Measurements from ENCODE around the gene COQ2. TPM values are rescaled to one million over a fixed set of nuclear protein-coding genes. Genes with fewer than 3 reads are reported as not detected.
"Not testable (repeated sequence)": the region's sequence is repeated elsewhere in the genome, so short reads cannot be mapped to it uniquely, and the experiment has no call there.

The COQ2 gene
- total RNA-seq, 1 donor: 14.1 TPM

GRCh38 chr4:83297548-83298260 is 13.1 kb upstream of the COQ2 start:
- DNase-seq (ENCODE audit: insufficient read length, low spot score, missing footprints): no peak
- Histone ChIP-seq H4K20me1 (ENCODE audit: insufficient read depth, low read length) (no peaks in the 10 kb centered on the region), H3K4me1 (ENCODE audit: insufficient read depth, low read length) (no peaks in the 10 kb centered on the region), H3K27ac (ENCODE audit: low read depth, low read length) (no peak overlapping the region), H2AFZ (ENCODE audit: low read length) (no peak overlapping the region), H3K4me3 (ENCODE audit: insufficient read depth, low read length) (no peak overlapping the region), H3K4me2 (ENCODE audit: insufficient read depth, low read length) (no peak overlapping the region), H3K36me3 (ENCODE audit: insufficient read depth, low read length) (no peaks in the 10 kb centered on the region), H3K79me2 (ENCODE audit: insufficient read depth, low read length) (no peaks in the 10 kb centered on the region), H3K9me3 (ENCODE audit: low read depth, low read length) (no peaks in the 10 kb centered on the region), H3K27me3 (ENCODE audit: insufficient read depth, low read length) (peaks cover 2% of the 10 kb centered on the region)
- no peak for TF ChIP-seq CTCF (IDR thresholded peaks at IDR 0.05; ENCODE audit: extremely low read depth, low read depth, low read length)

- no peaks in the 10 kb centered on the region for H3K4me1 ChIP-seq (ENCODE audit: insufficient read depth, low read length)
- no peaks in the 10 kb centered on the region for H4K20me1 ChIP-seq (ENCODE audit: insufficient read depth, low read length)
- H2AFZ ChIP-seq (ENCODE audit: low read length): peak overlapping the region; percentile 59
- H3K4me2 ChIP-seq (ENCODE audit: insufficient read depth, low read length): no peak overlapping the region
- no peak overlapping the region for H3K4me3 ChIP-seq (ENCODE audit: insufficient read depth, low read length)
- no peaks in the 10 kb centered on the region for H3K36me3 ChIP-seq (ENCODE audit: insufficient read depth, low read length)
- H3K27me3 ChIP-seq (ENCODE audit: insufficient read depth, low read length): peaks cover 2% of the 10 kb centered on the region
- H3K79me2 ChIP-seq (ENCODE audit: insufficient read depth, low read length): no peaks in the 10 kb centered on the region
- H3K27ac ChIP-seq (ENCODE audit: low read depth, low read length): no peak overlapping the region
- H3K9me3 ChIP-seq (ENCODE audit: low read depth, low read length): no peaks in the 10 kb centered on the region
- no peak for DNase-seq (ENCODE audit: insufficient read length, low spot score, missing footprints)
- TF ChIP-seq CTCF (IDR thresholded peaks at IDR 0.05; ENCODE audit: extremely low read depth, low read depth, low read length): no peak
Measured at GRCh38 chr4:83293305-83294046, 8.9 kb upstream of the COQ2 start.

GRCh38 chr4:83290059-83290774 is 5.6 kb upstream of the COQ2 start:
- H3K4me2 ChIP-seq (ENCODE audit: insufficient read depth, low read length); H2AFZ ChIP-seq (ENCODE audit: low read length); H3K4me3 ChIP-seq (ENCODE audit: insufficient read depth, low read length); H3K4me1 ChIP-seq (ENCODE audit: insufficient read depth, low read length); H3K27ac ChIP-seq (ENCODE audit: low read depth, low read length); H3K36me3 ChIP-seq (ENCODE audit: insufficient read depth, low read length); DNase-seq (ENCODE audit: insufficient read length, low spot score, missing footprints); H3K27me3 ChIP-seq (ENCODE audit: insufficient read depth, low read length); H4K20me1 ChIP-seq (ENCODE audit: insufficient read depth, low read length); H3K79me2 ChIP-seq (ENCODE audit: insufficient read depth, low read length); H3K9me3 ChIP-seq (ENCODE audit: low read depth, low read length): not testable (repeated sequence)

GRCh38 chr4:83288381-83288780 is 3.8 kb upstream of the COQ2 start:
- H3K9me3 ChIP-seq (ENCODE audit: low read depth, low read length); H3K27me3 ChIP-seq (ENCODE audit: insufficient read depth, low read length); H3K79me2 ChIP-seq (ENCODE audit: insufficient read depth, low read length); H4K20me1 ChIP-seq (ENCODE audit: insufficient read depth, low read length); H2AFZ ChIP-seq (ENCODE audit: low read length); H3K4me3 ChIP-seq (ENCODE audit: insufficient read depth, low read length); H3K27ac ChIP-seq (ENCODE audit: low read depth, low read length); DNase-seq (ENCODE audit: insufficient read length, low spot score, missing footprints); H3K4me2 ChIP-seq (ENCODE audit: insufficient read depth, low read length); H3K4me1 ChIP-seq (ENCODE audit: insufficient read depth, low read length); H3K36me3 ChIP-seq (ENCODE audit: insufficient read depth, low read length): not testable (repeated sequence)

Measured in osteoblast (primary cell).